Activated naive CD4-positive, alpha-beta T cell (primary cell): ENCODE measurements around the gene PTPRM.

Experiments used
- DNase-seq, 4 experiments: peaks; one replicate each; lab custom pipeline; 2025; lab: John Stamatoyannopoulos, UW

Gene PTPRM

GRCh38 chr18:7898181-7898580, 331.1 kb downstream of the PTPRM start:
- no peak for DNase-seq

- DNase-seq = no peak
These were observed 332.0 kb downstream of the PTPRM start for GRCh38 chr18:7899078-7899477.

- DNase-seq = no peak
These were observed 333.0 kb downstream of the PTPRM start for GRCh38 chr18:7900091-7900490.

GRCh38 chr18:7901657-7902056, 334.5 kb downstream of the PTPRM start:
- no peak for DNase-seq

GRCh38 chr18:7902399-7902839, 335.3 kb downstream of the PTPRM start:
- DNase-seq = no peak

- DNase-seq = no peak
These were observed 337.4 kb downstream of the PTPRM start for GRCh38 chr18:7904529-7904928.

GRCh38 chr18:7908681-7909299, 341.7 kb downstream of the PTPRM start:
- no peak for DNase-seq

- DNase-seq = no peak
These were observed 347.9 kb downstream of the PTPRM start for GRCh38 chr18:7914834-7915670.

GRCh38 chr18:7918701-7919100, 351.6 kb downstream of the PTPRM start:
- DNase-seq = no peak

- DNase-seq = no peak
These were observed 352.4 kb downstream of the PTPRM start for GRCh38 chr18:7919565-7919964.

GRCh38 chr18:7921938-7922587, 354.9 kb downstream of the PTPRM start:
- no peak for DNase-seq

- no peak for DNase-seq
These were observed 356.0 kb downstream of the PTPRM start for GRCh38 chr18:7923105-7923504.

GRCh38 chr18:7924616-7925015, 357.5 kb downstream of the PTPRM start:
- DNase-seq = no peak

GRCh38 chr18:7926526-7926925, 359.4 kb downstream of the PTPRM start:
- DNase-seq = no peak

- no peak for DNase-seq
These were observed 360.0 kb downstream of the PTPRM start for GRCh38 chr18:7927119-7927518.

GRCh38 chr18:7931763-7932162, 364.6 kb downstream of the PTPRM start:
- no peak for DNase-seq

- no peak for DNase-seq
These were observed 370.2 kb downstream of the PTPRM start for GRCh38 chr18:7937268-7937667.

- DNase-seq = no peak
These were observed 372.4 kb downstream of the PTPRM start for GRCh38 chr18:7939521-7939920.

- no peak for DNase-seq
These were observed 373.3 kb downstream of the PTPRM start for GRCh38 chr18:7940379-7940778.

- DNase-seq = no peak
These were observed 373.9 kb downstream of the PTPRM start for GRCh38 chr18:7940971-7941370.

- DNase-seq = no peak
These were observed 374.4 kb downstream of the PTPRM start for GRCh38 chr18:7941533-7941932.

GRCh38 chr18:7945882-7946281, 378.8 kb downstream of the PTPRM start:
- no peak for DNase-seq
